ENCODE results near the gene EREG.

Gene EREG

DNA sequence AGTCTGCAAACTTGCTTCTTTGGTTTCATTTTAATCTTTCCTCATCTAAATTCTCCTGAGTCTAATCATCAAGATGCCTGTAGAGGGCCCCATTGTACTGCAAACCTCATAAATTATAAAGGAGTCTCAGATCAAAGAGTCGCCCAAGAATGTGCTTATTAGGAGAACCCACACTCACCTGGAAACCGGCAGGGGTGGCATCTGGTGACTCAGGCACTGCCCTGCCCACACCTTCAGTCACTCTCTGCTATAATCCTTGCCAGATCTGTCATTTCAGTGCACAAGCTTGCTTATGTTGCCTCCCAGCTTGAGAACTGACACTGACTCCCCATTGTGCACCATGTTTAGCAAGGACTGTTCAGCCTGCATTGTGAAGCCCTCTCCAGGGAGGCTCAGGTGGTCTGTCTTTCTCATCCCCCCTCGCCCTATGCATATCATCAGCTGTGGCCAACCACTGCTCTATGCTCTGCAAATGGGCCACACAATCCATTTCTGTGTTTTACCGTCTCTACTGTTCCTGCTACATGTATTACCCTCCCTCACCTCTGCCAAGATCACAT is 44.3 kb upstream of the EREG start:
- peak overlapping the region; percentile 56 for H3K27ac ChIP-seq
- ChIA-PET POLR2A (ENCODE audit: low non-redundant PET) (interaction anchor here (0.6 to 1.2 kb wide), 3 partner anchors 124 to 1234 kb away, joined by 3 to 5 read pairs (median 4); partner anchors contain the start of gene AREG), CTCF (interaction anchor here (0.5 to 2.3 kb wide), 16 partner anchors 9 to 1240 kb away, joined by 3 to 21 read pairs (median 4); partner anchors contain the start of gene AREG)
- DNase-seq (ENCODE audit: low spot score) = peak; percentile 85
- TF ChIP-seq, protein P1, sequence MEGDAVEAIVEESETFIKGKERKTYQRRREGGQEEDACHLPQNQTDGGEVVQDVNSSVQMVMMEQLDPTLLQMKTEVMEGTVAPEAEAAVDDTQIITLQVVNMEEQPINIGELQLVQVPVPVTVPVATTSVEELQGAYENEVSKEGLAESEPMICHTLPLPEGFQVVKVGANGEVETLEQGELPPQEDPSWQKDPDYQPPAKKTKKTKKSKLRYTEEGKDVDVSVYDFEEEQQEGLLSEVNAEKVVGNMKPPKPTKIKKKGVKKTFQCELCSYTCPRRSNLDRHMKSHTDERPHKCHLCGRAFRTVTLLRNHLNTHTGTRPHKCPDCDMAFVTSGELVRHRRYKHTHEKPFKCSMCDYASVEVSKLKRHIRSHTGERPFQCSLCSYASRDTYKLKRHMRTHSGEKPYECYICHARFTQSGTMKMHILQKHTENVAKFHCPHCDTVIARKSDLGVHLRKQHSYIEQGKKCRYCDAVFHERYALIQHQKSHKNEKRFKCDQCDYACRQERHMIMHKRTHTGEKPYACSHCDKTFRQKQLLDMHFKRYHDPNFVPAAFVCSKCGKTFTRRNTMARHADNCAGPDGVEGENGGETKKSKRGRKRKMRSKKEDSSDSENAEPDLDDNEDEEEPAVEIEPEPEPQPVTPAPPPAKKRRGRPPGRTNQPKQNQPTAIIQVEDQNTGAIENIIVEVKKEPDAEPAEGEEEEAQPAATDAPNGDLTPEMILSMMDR (conservative IDR thresholded peaks at IDR 0.05; ENCODE audit: low read depth) = peak; percentile 69

DNA sequence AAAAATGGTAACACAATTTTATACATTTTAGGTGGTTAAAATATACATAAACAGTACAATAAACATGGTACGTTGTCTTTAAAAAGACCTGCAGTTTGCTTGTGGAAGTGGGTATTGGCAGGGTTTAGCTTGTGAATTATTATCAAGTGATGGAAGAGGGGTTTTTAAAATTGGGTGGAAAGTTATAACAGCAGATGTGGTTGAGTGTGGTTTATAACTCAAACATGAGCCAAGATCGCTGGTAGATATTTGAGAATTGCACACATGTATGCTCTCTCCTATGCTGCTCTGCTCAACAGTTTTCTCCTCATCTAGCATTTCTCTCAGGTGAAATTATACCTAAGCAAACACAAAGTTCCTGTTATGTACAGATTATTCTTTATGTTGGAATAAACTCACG is 42.6 kb upstream of the EREG start:
- TF ChIP-seq, protein P1 (conservative IDR thresholded peaks at IDR 0.05; ENCODE audit: low read depth) = no peak
- ChIA-PET CTCF (interaction anchor here (2.0 to 2.2 kb wide), 2 partner anchors 210 to 349 kb away, joined by 7 to 14 read pairs; no protein-coding TSS in a partner anchor), POLR2A (ENCODE audit: low non-redundant PET) (interaction anchor here (0.6 kb wide), 1 partner anchor 88 kb away, joined by 3 read pairs; no protein-coding TSS in a partner anchor)
- no peak overlapping the region for H3K27ac ChIP-seq
- no peak for DNase-seq (ENCODE audit: low spot score)

DNA sequence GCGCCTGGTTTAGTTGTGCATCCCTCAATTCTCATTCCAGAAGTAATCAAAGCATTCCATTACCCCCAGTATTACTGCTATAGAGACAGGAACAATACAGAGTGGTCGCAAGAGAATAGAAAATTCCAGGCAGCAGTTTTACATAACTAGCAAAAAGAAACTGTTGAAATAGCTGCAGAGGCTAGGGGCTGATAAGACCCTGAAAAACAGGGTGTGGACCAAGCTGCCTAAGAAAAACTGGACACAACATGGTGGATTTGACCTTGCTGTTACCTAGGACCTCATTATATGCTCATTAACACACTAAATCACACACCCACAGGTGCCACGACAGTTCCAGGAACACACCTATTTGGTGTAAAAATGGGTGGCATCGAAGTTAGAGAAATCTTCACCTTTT is 41.3 kb upstream of the EREG start:
- POLR2A ChIA-PET (ENCODE audit: low non-redundant PET) = no interaction called here
- DNase-seq (ENCODE audit: low spot score) = no peak
- CTCF ChIA-PET = interaction anchor here (0.6 to 1.6 kb wide), 3 partner anchors 300 to 352 kb away, joined by 3 to 5 read pairs (median 3); no protein-coding TSS in a partner anchor
- TF ChIP-seq, protein P1 (conservative IDR thresholded peaks at IDR 0.05; ENCODE audit: low read depth) = no peak
- no peak overlapping the region for H3K27ac ChIP-seq

DNA sequence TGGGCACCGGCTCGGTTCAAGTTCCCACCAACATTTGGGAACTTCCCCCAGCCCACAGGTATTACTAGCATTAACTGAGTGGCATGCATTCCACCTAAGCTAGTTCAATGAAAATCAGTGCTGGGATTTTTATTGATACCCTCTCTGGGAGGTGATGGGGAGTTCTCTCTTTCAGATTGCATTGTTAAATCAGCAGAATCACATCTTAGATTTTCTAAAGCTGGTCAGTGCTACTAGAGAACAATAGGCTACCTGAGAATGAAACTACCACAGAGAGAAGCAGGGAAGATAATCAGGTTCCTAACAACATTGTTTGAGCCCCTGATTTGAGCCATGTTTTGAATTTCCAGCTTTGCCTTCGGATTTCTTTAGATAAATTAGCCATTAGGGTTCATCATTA is 40.7 kb upstream of the EREG start:
- DNase-seq (ENCODE audit: low spot score) = no peak
- TF ChIP-seq, protein P1 (conservative IDR thresholded peaks at IDR 0.05; ENCODE audit: low read depth) = no peak
- CTCF ChIA-PET = interaction anchor here (1.0 to 1.6 kb wide), 2 partner anchors 347 to 351 kb away, joined by 3 to 5 read pairs; no protein-coding TSS in a partner anchor
- POLR2A ChIA-PET (ENCODE audit: low non-redundant PET) = no interaction called here
- no peak overlapping the region for H3K27ac ChIP-seq

DNA sequence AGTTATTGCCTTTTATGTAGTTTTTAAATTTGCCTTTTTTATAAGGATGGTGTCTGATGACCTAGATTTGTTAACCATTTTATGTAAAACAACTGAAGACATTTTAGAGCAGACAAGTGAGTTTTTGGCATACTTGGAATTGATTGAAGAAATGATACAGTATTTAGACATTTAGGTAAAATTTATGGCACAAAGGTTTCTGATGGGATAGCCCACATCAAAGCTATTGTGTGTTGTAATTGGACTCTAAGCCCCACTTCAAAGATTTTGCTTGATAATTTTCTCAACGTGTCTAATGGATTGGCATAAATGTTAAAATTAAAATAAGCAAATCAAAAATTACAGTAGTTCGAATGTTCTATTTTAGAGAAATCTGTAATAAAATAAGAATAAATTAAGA is 39.1 kb upstream of the EREG start:
- ChIA-PET CTCF (no interaction called here), POLR2A (ENCODE audit: low non-redundant PET) (no interaction called here)
- TF ChIP-seq, protein P1 (conservative IDR thresholded peaks at IDR 0.05; ENCODE audit: low read depth) = no peak
- no peak overlapping the region for H3K27ac ChIP-seq
- DNase-seq (ENCODE audit: low spot score) = no peak

DNA sequence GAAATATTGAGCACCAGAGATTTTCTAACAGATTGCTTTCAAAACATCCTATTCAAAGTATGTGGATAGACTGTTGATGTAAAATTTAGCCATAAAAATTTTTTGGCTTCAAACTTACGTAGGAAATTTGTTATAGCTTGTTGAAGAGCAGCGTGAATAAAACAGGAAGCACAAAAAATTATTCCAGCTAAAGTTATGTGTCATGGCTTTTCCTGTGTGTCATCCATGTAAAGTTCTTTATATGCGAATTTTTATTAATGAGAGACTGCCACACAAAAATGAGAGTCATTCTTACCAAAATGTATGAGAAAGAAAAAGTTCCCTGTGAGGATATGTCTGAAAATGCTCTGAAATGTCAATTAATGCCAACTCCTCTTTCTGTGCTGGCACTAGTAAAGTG is 37.2 kb upstream of the EREG start:
- CTCF ChIA-PET = interaction anchor here (0.6 kb wide), 1 partner anchor 1441 kb away, joined by 3 read pairs; no protein-coding TSS in a partner anchor
- POLR2A ChIA-PET (ENCODE audit: low non-redundant PET) = no interaction called here
- peak; percentile 13 for DNase-seq (ENCODE audit: low spot score)
- TF ChIP-seq, protein P1 (conservative IDR thresholded peaks at IDR 0.05; ENCODE audit: low read depth) = no peak
- no peak overlapping the region for H3K27ac ChIP-seq
